Stimulated activated CD8-positive, alpha-beta memory T cell treated with anti-CD3 and anti-CD28 coated beads, Interleukin-4, amount 100 ng/mL, for 24 hours (primary cell): ENCODE results near the gene CEACAM5.

Source experiments
- DNase-seq: peaks from one replicate; pipeline ENCODE4 v3.0.0-alpha.2; 2020; ENCODE audit warnings: low read depth

Gene CEACAM5

GRCh38 chr19:41708481-41708880 lies at the start of gene CEACAM5:
Gene CEACAM5, plus strand, starts transcription at chr19:41708626. Its CDS starts 106 bp downstream, at chr19:41708732.
- DNase-seq, result no peak

- no peak for DNase-seq
These were observed 42.4 kb upstream of the CEACAM5 start for GRCh38 chr19:41666075-41666474.

- DNase-seq, result no peak
These were observed 40.1 kb upstream of the CEACAM5 start for GRCh38 chr19:41668315-41668714.

GRCh38 chr19:41670755-41671154 lies 37.7 kb upstream of the CEACAM5 start:
- DNase-seq, result no peak

- DNase-seq, result no peak
These were observed 36.9 kb upstream of the CEACAM5 start for GRCh38 chr19:41671486-41671885.

GRCh38 chr19:41682437-41682836 lies 26.0 kb upstream of the CEACAM5 start:
- no peak for DNase-seq

GRCh38 chr19:41687419-41687818 lies 21.0 kb upstream of the CEACAM5 start:
- no peak for DNase-seq

GRCh38 chr19:41688098-41688497 lies 20.3 kb upstream of the CEACAM5 start, which contains the start of gene CEACAM7:
Gene CEACAM7, minus strand, starts transcription at chr19:41688270. Its CDS starts 105 bp downstream, at chr19:41688165.
- DNase-seq, result no peak

- no peak for DNase-seq
These were observed 19.7 kb upstream of the CEACAM5 start for GRCh38 chr19:41688687-41689086.

- DNase-seq, result no peak
These were observed 18.2 kb upstream of the CEACAM5 start for GRCh38 chr19:41689993-41690800.

GRCh38 chr19:41690801-41691065 lies 17.7 kb upstream of the CEACAM5 start:
- DNase-seq, result no peak

- DNase-seq, result no peak
These were observed 17.0 kb upstream of the CEACAM5 start for GRCh38 chr19:41691268-41691970.

GRCh38 chr19:41694196-41694595 lies 14.2 kb upstream of the CEACAM5 start:
- no peak for DNase-seq

GRCh38 chr19:41694831-41695635 lies 13.4 kb upstream of the CEACAM5 start:
- DNase-seq, result no peak

- no peak for DNase-seq
These were observed 12.7 kb upstream of the CEACAM5 start for GRCh38 chr19:41695745-41696144.

- no peak for DNase-seq
These were observed 11.8 kb upstream of the CEACAM5 start for GRCh38 chr19:41696402-41697197.

- DNase-seq, result no peak
These were observed 11.1 kb upstream of the CEACAM5 start for GRCh38 chr19:41697198-41697855.

- no peak for DNase-seq
These were observed 9.6 kb upstream of the CEACAM5 start for GRCh38 chr19:41698746-41699230.

- DNase-seq, result no peak
These were observed 9.0 kb upstream of the CEACAM5 start for GRCh38 chr19:41699231-41699967.

GRCh38 chr19:41699968-41700323 lies 8.5 kb upstream of the CEACAM5 start:
- DNase-seq, result no peak
